H1 (cell line): ENCODE data around the gene LRWD1. TPM values are rescaled to one million over a fixed set of nuclear protein-coding genes. Genes with fewer than 3 reads are reported as not detected.

Experiments
- CTCF ChIA-PET: fragments of 300-600 bp; sonication (Branson Sonifier 250); formaldehyde crosslinking; loops from one replicate; lab custom pipeline; 2021; ENCODE audit not compliant: partially characterized antibody; lab: Charles Lee
- POLR2A ChIA-PET: fragments of 300-600 bp; sonication (Branson Sonifier 250); formaldehyde crosslinking; loops from one replicate; lab custom pipeline; 2021; ENCODE audit warnings: inconsistent platforms; ENCODE audit not compliant: partially characterized antibody; lab: Charles Lee
- DNase-seq, 2 experiments: peaks; one replicate each; pipeline versions ENCODE4 v3.0.0 to v3.0.0-alpha.2; 2010 to 2022; ENCODE audit warnings: low spot score in 2 of 2, low read depth in 1 of 2, mixed read lengths in 1 of 2
- FAIRE-seq: peaks from 2 replicates; lab custom pipeline; 2011; peaks lifted over from hg19 to GRCh38; lab: Jason Lieb, UNC
- H2AFZ ChIP-seq: 2 replicates; pipeline ENCODE4 v1.8.1; 2012; ENCODE audit warnings: low read length, inconsistent platforms
- H2AK5ac ChIP-seq: 2 replicates; pipeline ENCODE4 v1.6.1; 2013; ENCODE audit warnings: low read depth, low read length
- H2BK120ac ChIP-seq: replicated peaks from 2 replicates; pipeline ENCODE3; 2013; ENCODE audit warnings: low read depth, low read length, inconsistent platforms
- H2BK12ac ChIP-seq: 2 replicates; pipeline ENCODE4 v1.6.1; 2013; ENCODE audit warnings: low read depth, low read length
- H2BK15ac ChIP-seq: 2 replicates; pipeline ENCODE4 v1.6.1; 2013; ENCODE audit warnings: low read length
- H2BK20ac ChIP-seq: 2 replicates; pipeline ENCODE4 v1.6.1; 2013; ENCODE audit warnings: low read length
- H2BK5ac ChIP-seq: 2 replicates; pipeline ENCODE4 v1.6.1; 2013; ENCODE audit warnings: low read depth, low read length
- H3K14ac ChIP-seq: 2 replicates; pipeline ENCODE4 v1.6.1; 2013; ENCODE audit warnings: inconsistent platforms; ENCODE audit not compliant: insufficient read length
- H3K18ac ChIP-seq: 2 replicates; pipeline ENCODE4 v1.6.1; 2013; ENCODE audit warnings: low read length; ENCODE audit errors: extremely low read depth
- H3K23ac ChIP-seq: 2 replicates; pipeline ENCODE4 v1.6.1; 2013; ENCODE audit warnings: inconsistent platforms; ENCODE audit not compliant: insufficient read length
- H3K23me2 ChIP-seq: 2 replicates; pipeline ENCODE4 v1.6.1; 2013; ENCODE audit warnings: low read depth, low read length
- H3K27ac ChIP-seq: 2 replicates; pipeline ENCODE4 v1.6.1; 2011; ENCODE audit warnings: low read depth, low read length, inconsistent platforms
- H3K27me3 ChIP-seq, 4 experiments: replicated peaks in 1 of 4; 1 replicate in 1 of 4; 2 replicates in 3 of 4; pipeline versions ENCODE4 v1.6.1 to v1.8.1; 2011 to 2013; ENCODE audit warnings: low read length in 3 of 4, mild to moderate bottlenecking in 3 of 4, inconsistent platforms in 2 of 4, mixed read lengths in 2 of 4, moderate library complexity in 1 of 4; ENCODE audit not compliant: control insufficient read depth in 3 of 4, insufficient read depth in 3 of 4; ENCODE audit errors: extremely low read depth in 1 of 4
- H3K36me3 ChIP-seq, 4 experiments: 2 replicates each; pipeline versions ENCODE4 v1.6.1 to v1.8.1; 2011 to 2013; ENCODE audit warnings: mild to moderate bottlenecking in 4 of 4, low read length in 3 of 4, moderate library complexity in 2 of 4, control low read depth in 1 of 4, inconsistent platforms in 1 of 4; ENCODE audit not compliant: insufficient read depth in 4 of 4, control insufficient read depth in 2 of 4
- H3K4ac ChIP-seq: replicated peaks from 2 replicates; pipeline ENCODE3; 2013; ENCODE audit warnings: low read length, low read depth, mixed read lengths, inconsistent platforms; ENCODE audit not compliant: insufficient read length
- H3K4me1 ChIP-seq, 4 experiments: replicated peaks in 1 of 4; 1 replicate in 1 of 4; 2 replicates in 3 of 4; pipeline versions ENCODE4 v1.6.1 to v1.8.1; 2011 to 2013; ENCODE audit warnings: low read length in 3 of 4, inconsistent platforms in 2 of 4, mixed read lengths in 1 of 4; ENCODE audit not compliant: insufficient read depth in 4 of 4, control insufficient read depth in 3 of 4
- H3K4me2 ChIP-seq, 2 experiments: 2 replicates each; pipeline versions ENCODE4 v1.6.1 to v1.8.1; 2011 to 2013; ENCODE audit warnings: low read depth in 2 of 2, low read length in 2 of 2, control low read depth in 1 of 2, inconsistent platforms in 1 of 2, mild to moderate bottlenecking in 1 of 2; ENCODE audit not compliant: insufficient read depth in 1 of 2
- H3K4me3 ChIP-seq, 4 experiments: fragments of 200-600, 300-600 bp in 1 of 4; sonication (generic), shearing (Covaris generic), sonication (Bioruptor Twin) in 1 of 4; 2 replicates each; pipeline versions ENCODE4 v1.5.1 to v1.8.1; 2011 to 2016; ENCODE audit warnings: low read length in 4 of 4, low read depth in 3 of 4, control low read depth in 2 of 4, inconsistent platforms in 2 of 4, mild to moderate bottlenecking in 2 of 4, mixed read lengths in 1 of 4, moderate library complexity in 1 of 4; ENCODE audit not compliant: insufficient read depth in 2 of 4; ENCODE audit errors: extremely low read depth in 1 of 4
- H3K56ac ChIP-seq: replicated peaks from 2 replicates; pipeline ENCODE3; 2013; ENCODE audit warnings: low read depth, mild to moderate bottlenecking, mixed read lengths, low read length, inconsistent platforms; ENCODE audit not compliant: insufficient read length
- H3K79me1 ChIP-seq: 2 replicates; pipeline ENCODE4 v1.6.1; 2013; ENCODE audit warnings: low read depth, low read length, control low read depth
- H3K79me2 ChIP-seq, 2 experiments: 2 replicates each; pipeline versions ENCODE4 v1.6.1 to v1.8.1; 2012 to 2013; ENCODE audit warnings: low read length in 2 of 2, mild to moderate bottlenecking in 2 of 2, inconsistent platforms in 1 of 2; ENCODE audit not compliant: insufficient read depth in 2 of 2, control insufficient read depth in 1 of 2
- H3K9ac ChIP-seq, 4 experiments: replicated peaks in 1 of 4; 1 replicate in 1 of 4; 2 replicates in 3 of 4; pipeline versions ENCODE4 v1.6.1 to v1.8.1; 2011 to 2013; ENCODE audit warnings: low read depth in 3 of 4, low read length in 3 of 4, control low read depth in 2 of 4, mild to moderate bottlenecking in 2 of 4, moderate library complexity in 2 of 4, inconsistent platforms in 1 of 4; ENCODE audit errors: extremely low read depth in 1 of 4
- H3K9me3 ChIP-seq, 2 experiments: 2 replicates each; pipeline versions ENCODE4 v1.6.1 to v1.8.1; 2012 to 2013; ENCODE audit warnings: mild to moderate bottlenecking in 2 of 2, moderate library complexity in 2 of 2, control low read depth in 1 of 2, inconsistent platforms in 1 of 2, low read depth in 1 of 2, low read length in 1 of 2, mixed read lengths in 1 of 2; ENCODE audit not compliant: insufficient read depth in 2 of 2
- H4K20me1 ChIP-seq, 2 experiments: replicated peaks in 1 of 2; 2 replicates each; pipeline versions ENCODE3 to v1.8.1; 2011 to 2013; ENCODE audit warnings: inconsistent platforms in 2 of 2, low read length in 2 of 2, mild to moderate bottlenecking in 1 of 2; ENCODE audit not compliant: insufficient read depth in 2 of 2, control insufficient read depth in 1 of 2
- H4K5ac ChIP-seq: 2 replicates; pipeline ENCODE4 v1.6.1; 2013; ENCODE audit warnings: low read length, low read depth, mixed read lengths, inconsistent platforms; ENCODE audit not compliant: insufficient read length
- H4K8ac ChIP-seq: 2 replicates; pipeline ENCODE4 v1.8.0; 2013; ENCODE audit warnings: mild to moderate bottlenecking, moderate library complexity, low read length, inconsistent platforms; ENCODE audit not compliant: insufficient read depth; ENCODE audit errors: extremely low read depth
- H4K91ac ChIP-seq: replicated peaks from 2 replicates; pipeline ENCODE3; 2013; ENCODE audit warnings: low read length, mixed read lengths, inconsistent platforms; ENCODE audit not compliant: insufficient read length
- JUND ChIP-seq: IDR thresholded peaks from 2 replicates; pipeline ENCODE4 v1.6.1; 2011; ENCODE audit warnings: mild to moderate bottlenecking, improper control_type of control experiment, low read length
- PHF8 ChIP-seq: fragments of 200-600 bp; sonication (generic); conservative IDR thresholded peaks from 2 replicates; pipeline ENCODE4 v1.7.1; 2012; ENCODE audit warnings: low read depth, mild to moderate bottlenecking, inconsistent platforms, low read length, moderate library complexity
- TEAD4 ChIP-seq: IDR thresholded peaks from 2 replicates; pipeline ENCODE4 v1.6.1; 2012; ENCODE audit warnings: low read depth, low read length, inconsistent platforms, mixed read lengths
- WGBS, 2 experiments: shearing (Covaris generic) in 1 of 2; methylation state at CpG; one replicate each; pipeline versions ENCODE4 v1.1.6 to v1.1.7; 2013 to 2015; ENCODE audit warnings: low lambda C conversion rate in 2 of 2, mixed read lengths in 2 of 2, inconsistent platforms in 1 of 2, low coverage in 1 of 2, missing lambda C conversion rate in 1 of 2; ENCODE audit not compliant: insufficient replicate concordance in 2 of 2, insufficient coverage in 1 of 2, insufficient read length in 1 of 2; ENCODE audit errors: extremely low coverage in 1 of 2, missing lambda C conversion rate in 1 of 2; 5-methylcytosine and 5-hydroxymethylcytosine counted together
- polyA plus RNA-seq, 7 experiments: library from polyadenylated mRNA; depleted of rRNA in 3 of 7; stranded (reverse) in 5 of 7; unstranded in 2 of 7; fragments of >200 nt in 5 of 7; fragments of 200-250 nt in 2 of 7; gene quantifications; 1 replicate in 5 of 7; 2 replicates in 1 of 7; 4 replicates in 1 of 7; pipeline versions ENCODE4 v1.2.1 to v1.2.3, GENCODE V29; 2011 to 2013; ENCODE audit warnings: missing spikeins in 2 of 7, mixed read lengths in 2 of 7
- total RNA-seq: library from RNA; stranded (reverse); fragmentation: NEBNext Ultra II Directional; extraction: Animal tissue kit (Norgen Biotek cat#: 25700); gene quantifications from 2 replicates; pipeline ENCODE4 v1.2.1, GENCODE V29; 2021
- TF ChIP-seq, protein P1 (sequence below): IDR thresholded peaks from 2 replicates; pipeline ENCODE4 v1.6.1; 2011; ENCODE audit warnings: low read length, improper control_type of control experiment

LRWD1 gene
- total and polyA plus RNA-seq, 2 of the 8 experiments (the other 6 are each of a cell fraction or from before 2014, with no cell fraction given): 23.4 to 26.8 TPM

DNA sequence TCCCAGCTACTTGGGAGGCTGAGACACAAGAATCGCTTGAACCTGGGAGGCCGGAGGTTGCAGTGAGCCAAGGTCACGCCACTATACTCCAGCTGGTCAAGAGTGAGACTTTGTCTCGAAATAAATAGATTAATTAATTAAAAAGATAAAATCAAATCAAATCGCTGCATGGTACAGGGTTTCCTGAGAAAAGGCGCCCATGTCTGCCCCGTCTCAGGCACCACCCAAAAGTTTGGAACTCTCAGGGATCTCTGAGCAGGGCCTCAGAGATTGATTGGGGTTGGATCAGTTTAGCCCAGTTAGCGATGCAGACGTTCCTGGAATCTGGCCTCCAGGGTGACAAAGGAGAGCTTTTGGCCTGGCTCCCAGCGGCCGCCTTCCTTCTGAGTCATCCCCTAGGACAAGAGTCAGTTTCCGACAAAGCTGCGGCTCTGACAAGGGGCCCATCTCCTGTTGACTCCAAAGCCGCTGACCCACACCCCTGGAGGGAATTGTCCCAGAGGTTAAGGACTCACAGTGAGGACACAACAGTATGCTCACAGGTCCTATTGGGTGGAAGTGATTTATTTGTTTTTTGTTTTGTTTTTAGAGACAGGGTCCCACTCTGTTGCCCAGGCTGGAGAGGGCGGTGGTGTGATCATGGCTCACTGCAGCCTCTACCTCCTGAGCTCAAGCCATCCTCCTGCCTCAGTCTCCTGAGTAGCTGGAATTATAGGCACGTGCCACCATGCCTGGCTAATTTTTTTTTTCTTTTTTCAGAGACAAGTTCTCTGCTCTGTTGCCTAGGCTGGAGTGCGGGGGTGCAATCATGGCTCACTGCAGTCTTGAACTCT is 24.6 kb upstream of the LRWD1 start:
- POLR2A ChIA-PET: interaction anchor here (1.2 to 5.9 kb wide), 4 partner anchors 11 to 44 kb away, joined by 3 to 49 read pairs (median 26); partner anchors contain the start of gene PRKRIP1

More for the DNA sequence above, 24.6 kb upstream of the LRWD1 start:
- H3K23ac ChIP-seq: no peak overlapping the region
- no peak overlapping the region for H3K4me2 ChIP-seq
- no peak overlapping the region for H3K18ac ChIP-seq
- TF ChIP-seq PHF8: no peak
- peak; percentile 36; the same call in 1 of the 2 replicates for TF ChIP-seq TEAD4
- TF ChIP-seq, protein P1, sequence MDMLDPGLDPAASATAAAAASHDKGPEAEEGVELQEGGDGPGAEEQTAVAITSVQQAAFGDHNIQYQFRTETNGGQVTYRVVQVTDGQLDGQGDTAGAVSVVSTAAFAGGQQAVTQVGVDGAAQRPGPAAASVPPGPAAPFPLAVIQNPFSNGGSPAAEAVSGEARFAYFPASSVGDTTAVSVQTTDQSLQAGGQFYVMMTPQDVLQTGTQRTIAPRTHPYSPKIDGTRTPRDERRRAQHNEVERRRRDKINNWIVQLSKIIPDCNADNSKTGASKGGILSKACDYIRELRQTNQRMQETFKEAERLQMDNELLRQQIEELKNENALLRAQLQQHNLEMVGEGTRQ: no peak
- TF ChIP-seq JUND: peak; percentile 60; the same call in 1 of the 2 replicates
- no peaks in the 10 kb centered on the region for H3K9me3 ChIP-seq
- FAIRE-seq (no peak), DNase-seq (peak in 1 of 2 experiments; percentile 53)
- H3K79me2 ChIP-seq: no peaks in the 10 kb centered on the region
- no peak overlapping the region for H3K9ac ChIP-seq
- H2BK20ac ChIP-seq: 0 out of 2 replicates have a peak overlapping the region, but pooled peaks have one; percentile 61
- H2BK15ac ChIP-seq: 0 out of 2 replicates have a peak overlapping the region, but pooled peaks have one; percentile 81
- peaks cover 0 to 9% (median 0%) of the 10 kb centered on the region in 4 experiments; a peak in 2 of 7 replicates for H3K4me1 ChIP-seq
- H4K20me1 ChIP-seq: no peaks in the 10 kb centered on the region
- no peak overlapping the region for H3K27ac ChIP-seq
- H2BK120ac ChIP-seq: no peak overlapping the region
- no peaks in the 10 kb centered on the region for H3K23me2 ChIP-seq
- H2AFZ ChIP-seq: no peak overlapping the region
- CTCF ChIA-PET: interaction anchor here (1.0 to 2.4 kb wide), 8 partner anchors 14 to 49 kb away, joined by 3 to 9 read pairs (median 4); partner anchors contain the start of genes ALKBH4 and LRWD1
- no peak overlapping the region for H4K5ac ChIP-seq
- H4K91ac ChIP-seq: peak overlapping the region; percentile 65
- no peak overlapping the region for H3K56ac ChIP-seq
- no peak overlapping the region for H3K4me3 ChIP-seq
- peak overlapping the region; percentile 51; the same call in 1 of the 2 replicates for H4K8ac ChIP-seq
- H3K14ac ChIP-seq: no peak overlapping the region
- H2BK12ac ChIP-seq: 0 out of 2 replicates have a peak overlapping the region, but pooled peaks have one; percentile 23
- peaks cover 0 to 3% (median 0%) of the 10 kb centered on the region in 4 experiments; a peak in 2 of 8 replicates for H3K36me3 ChIP-seq
- H3K4ac ChIP-seq: no peak overlapping the region
- H2BK5ac ChIP-seq: no peak overlapping the region
- H2AK5ac ChIP-seq: 0 out of 2 replicates have a peak overlapping the region, but pooled peaks have one; percentile 86
- WGBS, 2 experiments: 86% methylated on average over 17 of the region's 17 CpGs; no CpG with 5 or more reads in 1 of the 2 experiments
- no peaks in the 10 kb centered on the region for H3K79me1 ChIP-seq
- H3K27me3 ChIP-seq: no peaks in the 10 kb centered on the region
